Body of pancreas (tissue), 4 donors: Measurements from ENCODE around the gene TMA7. TPM values are rescaled to one million over a fixed set of nuclear protein-coding genes. Genes with fewer than 3 reads are reported as not detected.

Experiments used
- ATAC-seq: fragments of 150-250 bp; one replicate; pipeline ENCODE4 v1.9.1; 2016
- DNase-seq, 4 donors: peaks; one replicate each; pipeline ENCODE4 v3.0.0-alpha.2; 2019
- H3K27ac ChIP-seq, 4 donors: fragments of 200-600 bp; sonication (generic); 1 replicate in 3 of 4; 2 replicates in 1 of 4; pipeline versions ENCODE4 v1.5.1 to v1.6.1; 2016 to 2019; ENCODE audit warnings: mild to moderate bottlenecking in 1 of 4, mixed read lengths in 1 of 4, moderate library complexity in 1 of 4
- H3K27me3 ChIP-seq, 2 donors: fragments of 200-600 bp; sonication (generic); one replicate each; pipeline ENCODE4 v1.6.0; 2016; ENCODE audit warnings: mild to moderate bottlenecking in 1 of 2
- H3K36me3 ChIP-seq, 2 donors: fragments of 200-600 bp; sonication (generic); replicated peaks in 1 of 2; 2 replicates each; pipeline ENCODE4 v1.5.1; 2016; ENCODE audit warnings: low read depth in 2 of 2; ENCODE audit not compliant: insufficient read depth in 1 of 2
- H3K4me1 ChIP-seq: fragments of 200-600 bp; sonication (generic); one replicate; pipeline ENCODE4 v1.6.0; 2016
- H3K4me3 ChIP-seq, 2 donors: fragments of 200-600 bp; sonication (generic); 1 replicate in 1 of 2; 2 replicates in 1 of 2; pipeline ENCODE4 v1.5.1; 2016 to 2019
- H3K9me3 ChIP-seq, 3 donors: fragments of 200-600 bp; sonication (generic); 1 replicate in 2 of 3; 2 replicates in 1 of 3; pipeline ENCODE4 v1.5.1; 2016
- POLR2A ChIP-seq, 3 donors: fragments of 450-650 bp; IDR thresholded peaks; one replicate each; pipeline ENCODE4 v1.6.1; 2016; ENCODE audit warnings: antibody characterized with exemption in 3 of 3, mild to moderate bottlenecking in 2 of 3
- WGBS, 2 donors: methylation state at CpG; one replicate each; pipeline ENCODE4 v1.1.5; 2017; 5-methylcytosine and 5-hydroxymethylcytosine counted together
- intact Hi-C: fragments of 100-400 bp; cut with DNase I; formaldehyde crosslinking; loops from one replicate; pipeline ENCODE4 v1.15.1; 2023
- total RNA-seq, 2 donors: library from RNA; depleted of rRNA; stranded (reverse); fragments of >200 nt; gene quantifications; one replicate each; pipeline ENCODE4 v1.1.0, GENCODE V29; 2016
- TF ChIP-seq, protein P1 (sequence below), 7 experiments: fragments of 450-650 bp in 4 of 7; fragments of 200-600 bp in 3 of 7; sonication (generic) in 3 of 7; IDR thresholded peaks; one replicate each; pipeline ENCODE4 v1.5.1; 2016 to 2019; ENCODE audit warnings: antibody characterized with exemption in 7 of 7

Gene TMA7
- total RNA-seq, 2 donors from 2014 or later, result 113 to 156 TPM

DNA sequence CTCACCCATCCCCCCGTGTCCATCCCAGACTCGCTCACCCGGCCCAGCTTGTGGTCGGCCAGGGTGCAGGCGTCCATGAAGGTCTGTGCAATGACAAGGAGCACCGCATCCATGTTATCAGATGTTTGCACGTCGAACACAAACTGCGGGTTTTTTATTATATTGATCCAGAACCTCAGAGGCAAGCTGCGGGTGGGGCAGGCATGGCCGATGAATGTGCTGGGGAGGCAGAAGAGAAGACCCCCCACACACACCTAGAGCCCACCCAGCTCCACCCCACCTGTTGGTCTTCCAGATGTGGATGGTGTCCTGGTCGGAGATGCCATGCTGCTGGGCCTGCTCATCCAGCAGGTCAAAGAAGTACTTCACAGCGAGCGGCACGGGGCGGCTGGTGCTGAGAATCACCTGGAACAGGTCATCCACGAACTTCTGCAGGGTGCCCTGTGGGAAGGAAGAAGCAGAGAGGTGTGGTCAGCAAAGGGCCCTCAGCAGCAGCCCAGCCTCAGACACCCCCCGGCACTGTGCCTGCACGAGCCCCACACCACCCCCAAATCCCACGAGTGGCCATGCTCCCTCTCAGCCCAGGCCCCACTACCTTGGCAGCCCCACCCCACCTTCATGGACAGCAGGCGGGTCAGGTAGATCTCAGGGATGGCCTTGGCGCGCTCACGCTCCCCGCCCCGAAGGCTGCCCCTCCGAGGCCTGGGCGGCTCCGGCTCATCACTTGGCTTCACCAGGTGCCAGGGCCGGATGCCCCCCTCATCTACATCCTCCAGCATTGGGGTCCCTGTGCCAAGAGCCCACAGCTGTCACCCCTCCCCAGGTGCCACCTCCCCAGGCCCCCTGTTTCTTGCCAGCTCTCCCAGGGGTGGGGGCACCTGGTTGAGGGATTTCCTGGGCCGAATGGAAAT lies 30.5 kb upstream of the TMA7 start:
- ATAC-seq, result no peak
- DNase-seq, result peak; percentile 1 to 10 (median 6)
- no peaks in the 10 kb centered on the region for H3K4me1 ChIP-seq
- TF ChIP-seq, protein P1, sequence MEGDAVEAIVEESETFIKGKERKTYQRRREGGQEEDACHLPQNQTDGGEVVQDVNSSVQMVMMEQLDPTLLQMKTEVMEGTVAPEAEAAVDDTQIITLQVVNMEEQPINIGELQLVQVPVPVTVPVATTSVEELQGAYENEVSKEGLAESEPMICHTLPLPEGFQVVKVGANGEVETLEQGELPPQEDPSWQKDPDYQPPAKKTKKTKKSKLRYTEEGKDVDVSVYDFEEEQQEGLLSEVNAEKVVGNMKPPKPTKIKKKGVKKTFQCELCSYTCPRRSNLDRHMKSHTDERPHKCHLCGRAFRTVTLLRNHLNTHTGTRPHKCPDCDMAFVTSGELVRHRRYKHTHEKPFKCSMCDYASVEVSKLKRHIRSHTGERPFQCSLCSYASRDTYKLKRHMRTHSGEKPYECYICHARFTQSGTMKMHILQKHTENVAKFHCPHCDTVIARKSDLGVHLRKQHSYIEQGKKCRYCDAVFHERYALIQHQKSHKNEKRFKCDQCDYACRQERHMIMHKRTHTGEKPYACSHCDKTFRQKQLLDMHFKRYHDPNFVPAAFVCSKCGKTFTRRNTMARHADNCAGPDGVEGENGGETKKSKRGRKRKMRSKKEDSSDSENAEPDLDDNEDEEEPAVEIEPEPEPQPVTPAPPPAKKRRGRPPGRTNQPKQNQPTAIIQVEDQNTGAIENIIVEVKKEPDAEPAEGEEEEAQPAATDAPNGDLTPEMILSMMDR (IDR thresholded peaks at IDR 0.05), result no peak
- no peak for TF ChIP-seq POLR2A (IDR thresholded peaks at IDR 0.05)
- H3K9me3 ChIP-seq, result no peaks in the 10 kb centered on the region
- peaks cover 12 to 17% of the 10 kb centered on the region in 2 donors for H3K36me3 ChIP-seq
- WGBS, 2 donors, result 83 to 87% methylated on average over 12 to 31 of the region's 31 CpGs
- no peak overlapping the region for H3K27ac ChIP-seq
- H3K4me3 ChIP-seq, result no peak overlapping the region
- intact Hi-C loops, result no loop called here
- H3K27me3 ChIP-seq, result no peaks in the 10 kb centered on the region

DNA sequence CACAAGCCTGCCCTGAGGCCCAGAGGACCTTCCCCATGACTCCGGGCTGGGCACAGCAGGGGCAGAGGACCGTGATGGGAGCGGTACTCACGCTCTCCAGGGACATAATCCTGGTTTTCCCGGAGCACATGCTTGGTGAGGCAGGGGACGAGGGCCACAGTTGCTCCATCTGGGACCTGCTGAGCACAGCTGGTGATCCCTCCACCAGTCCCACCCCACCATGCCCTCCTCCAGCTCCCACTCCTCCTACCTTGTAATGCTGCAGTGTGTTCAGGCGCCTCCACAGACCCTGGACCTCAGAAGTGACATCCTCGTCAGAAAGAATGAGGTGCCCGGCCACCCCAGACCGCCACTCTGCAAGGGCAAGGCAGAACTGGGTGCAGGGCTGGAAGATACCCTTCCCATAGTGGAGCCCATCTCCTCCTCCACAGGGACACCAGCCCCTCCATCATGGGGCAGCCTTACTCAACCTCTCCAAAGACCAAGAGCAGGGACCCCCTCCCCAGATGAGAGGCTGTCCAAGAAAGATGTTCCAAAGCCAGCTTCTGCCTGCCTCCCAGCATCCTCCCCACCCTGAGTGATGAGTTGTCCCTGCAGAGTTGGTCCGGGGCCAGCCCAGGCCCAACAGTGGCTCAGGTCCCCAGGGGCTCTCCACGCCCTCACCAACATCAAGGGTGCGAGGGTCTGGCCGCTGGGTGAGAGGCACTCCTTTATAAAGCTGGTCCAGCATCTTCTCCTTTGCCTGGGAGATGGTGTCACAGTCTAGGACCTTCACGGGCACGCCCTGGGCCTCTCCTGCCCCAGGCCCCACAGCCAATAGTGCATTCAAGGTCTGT lies 29.6 kb upstream of the TMA7 start:
- no peak for ATAC-seq
- peak in 3 of 4 donors; percentile 3 to 9 (median 8) for DNase-seq

DNA sequence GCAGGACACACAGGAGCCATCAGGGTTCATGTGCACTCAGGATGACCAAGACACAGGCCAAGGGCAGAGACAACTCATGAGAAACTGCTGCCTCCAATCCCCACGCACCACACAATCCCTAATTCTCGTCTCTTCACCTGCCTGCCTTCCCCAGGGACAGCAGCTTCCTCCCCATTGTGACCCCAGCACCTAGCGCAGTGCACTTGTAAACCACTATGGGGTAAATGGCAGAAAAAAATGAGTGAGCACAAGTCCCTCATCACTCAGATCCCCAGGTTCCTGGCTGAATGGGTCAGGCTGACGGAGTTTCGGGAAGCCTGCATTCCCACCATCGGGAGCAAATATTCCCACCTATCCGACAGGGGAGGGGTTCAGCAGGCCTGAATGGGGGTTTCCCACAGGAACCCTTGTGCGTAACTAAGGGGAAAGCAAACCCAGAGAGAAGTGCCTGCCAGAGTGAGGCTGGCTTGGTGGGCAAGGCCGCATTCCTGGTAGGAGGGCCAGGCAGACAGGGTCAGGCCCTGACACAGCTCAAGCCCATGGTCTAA lies 28.9 kb upstream of the TMA7 start:
- DNase-seq (peak in 2 of 4 donors; percentile 1 to 2), ATAC-seq (no peak)
- peaks cover 12 to 25% of the 10 kb centered on the region in 2 donors for H3K36me3 ChIP-seq
- 92 to 94% methylated on average over 9 of the region's 9 CpGs for WGBS, 2 donors
- no peak overlapping the region for H3K27ac ChIP-seq
- H3K27me3 ChIP-seq, result no peaks in the 10 kb centered on the region
- no peaks in the 10 kb centered on the region for H3K4me1 ChIP-seq
- intact Hi-C loops, result no loop called here
- no peak overlapping the region for H3K4me3 ChIP-seq
- no peaks in the 10 kb centered on the region for H3K9me3 ChIP-seq
- TF ChIP-seq POLR2A (IDR thresholded peaks at IDR 0.05), result no peak
- TF ChIP-seq, protein P1 (IDR thresholded peaks at IDR 0.05), result no peak

More for the DNA sequence above, 29.6 kb upstream of the TMA7 start:
- TF ChIP-seq, protein P1 (IDR thresholded peaks at IDR 0.05), result no peak
- no peak for TF ChIP-seq POLR2A (IDR thresholded peaks at IDR 0.05)
- Histone ChIP-seq H3K27ac (no peak overlapping the region), H3K27me3 (no peaks in the 10 kb centered on the region), H3K4me1 (no peaks in the 10 kb centered on the region), H3K9me3 (no peaks in the 10 kb centered on the region), H3K4me3 (no peak overlapping the region), H3K36me3 (peaks cover 12 to 22% of the 10 kb centered on the region in 2 donors)
- 92 to 93% methylated on average over 4 to 16 of the region's 16 CpGs for WGBS, 2 donors
- intact Hi-C loops, result no loop called here

DNA sequence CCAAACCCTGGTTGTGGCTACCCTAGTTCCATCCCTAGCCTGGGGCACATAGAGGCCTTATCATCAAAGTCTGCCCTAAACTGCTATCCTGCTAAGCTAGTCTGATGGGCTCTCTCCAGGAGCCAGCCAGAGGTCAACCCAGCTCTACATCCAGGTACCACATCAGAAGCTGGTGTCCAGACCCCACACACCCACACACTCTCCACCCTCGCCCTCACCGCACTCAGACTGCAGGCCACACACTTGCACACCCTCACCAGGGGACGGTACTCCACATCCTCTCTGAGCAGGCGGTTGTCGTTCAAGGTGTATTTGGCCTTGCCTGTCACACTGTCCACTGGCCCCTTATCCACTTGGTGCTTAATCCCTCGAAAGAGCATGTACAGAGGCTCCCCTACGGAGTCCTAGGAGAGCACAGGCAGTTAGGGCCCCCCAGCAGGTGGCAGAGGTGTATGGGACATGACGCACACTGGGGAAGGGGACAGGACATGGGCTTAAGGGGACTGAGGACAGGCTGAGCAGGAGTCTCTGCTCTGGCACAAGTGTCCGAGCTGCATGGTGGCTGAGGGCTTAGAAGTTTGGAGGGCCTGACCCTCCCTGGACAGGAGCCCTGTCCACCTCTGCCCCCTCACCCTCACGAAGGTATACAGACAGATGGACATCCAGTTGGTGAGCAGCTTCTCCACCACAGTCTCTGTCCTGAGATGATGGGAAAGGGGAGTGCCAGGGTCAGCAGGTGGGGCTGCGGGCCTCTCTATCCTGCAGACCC lies 28.3 kb upstream of the TMA7 start:
- intact Hi-C loops, result no loop called here
- 93 to 95% methylated on average over 6 to 10 of the region's 11 CpGs for WGBS, 2 donors
- no peaks in the 10 kb centered on the region for H3K27me3 ChIP-seq
- H3K4me1 ChIP-seq, result no peaks in the 10 kb centered on the region
- H3K27ac ChIP-seq, result no peak overlapping the region
- TF ChIP-seq, protein P1 (IDR thresholded peaks at IDR 0.05), result no peak
- no peak for TF ChIP-seq POLR2A (IDR thresholded peaks at IDR 0.05)
- no peaks in the 10 kb centered on the region for H3K9me3 ChIP-seq
- ATAC-seq (no peak), DNase-seq (peak in 3 of 4 donors; percentile 3 to 10 (median 7))
- H3K4me3 ChIP-seq, result no peak overlapping the region
- peaks cover 12 to 25% of the 10 kb centered on the region in 2 donors for H3K36me3 ChIP-seq
